HG03558 (cell line): ENCODE results near the gene STARD10.

ENCODE experiments used
- ATAC-seq: cut with Tn5 transposase; IDR thresholded peaks from one replicate; pipeline ENCODE4 v1.9.1; 2021; ENCODE audit warnings: moderate number of reproducible peaks; ENCODE audit not compliant: unreplicated experiment; ENCODE audit errors: extremely low read depth

Gene STARD10

GRCh38 chr11:72826942-72827480, 33.2 kb upstream of the STARD10 start:
- ATAC-seq = no peak

DNA sequence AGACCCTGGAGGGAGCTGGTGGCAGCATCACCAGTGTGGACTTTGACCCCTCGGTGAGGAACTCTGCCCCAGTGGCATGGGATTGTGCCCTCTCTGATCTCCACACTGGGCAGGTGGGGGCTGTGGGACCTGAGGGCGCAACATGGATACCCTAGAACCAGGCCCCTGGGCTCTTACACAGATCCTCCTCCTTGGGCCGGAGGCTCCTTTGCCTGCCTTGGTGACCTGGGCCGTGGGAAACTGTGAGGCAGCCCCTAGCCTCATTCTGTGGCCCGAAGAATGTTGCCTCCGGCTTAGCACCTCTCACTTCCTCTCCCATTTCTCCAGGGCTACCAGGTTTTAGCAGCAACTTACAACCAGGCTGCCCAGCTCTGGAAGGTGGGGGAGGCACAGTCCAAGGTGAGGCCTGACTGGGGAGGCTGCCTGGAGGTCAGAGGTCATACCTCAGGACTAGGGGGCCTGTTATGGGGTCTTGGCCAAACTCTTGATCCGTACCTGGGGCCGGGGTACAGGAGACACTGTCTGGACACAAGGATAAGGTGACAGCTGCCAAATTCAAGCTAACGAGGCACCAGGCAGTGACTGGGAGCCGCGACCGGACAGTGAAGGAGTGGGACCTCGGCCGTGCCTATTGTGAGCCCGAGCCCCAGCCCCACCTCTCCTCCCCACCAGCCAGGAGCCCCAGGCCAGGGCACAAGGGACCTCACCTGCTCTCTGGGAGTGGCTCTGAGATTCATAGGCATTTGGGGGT, 32.5 kb upstream of the STARD10 start:
- ATAC-seq = no peak

DNA sequence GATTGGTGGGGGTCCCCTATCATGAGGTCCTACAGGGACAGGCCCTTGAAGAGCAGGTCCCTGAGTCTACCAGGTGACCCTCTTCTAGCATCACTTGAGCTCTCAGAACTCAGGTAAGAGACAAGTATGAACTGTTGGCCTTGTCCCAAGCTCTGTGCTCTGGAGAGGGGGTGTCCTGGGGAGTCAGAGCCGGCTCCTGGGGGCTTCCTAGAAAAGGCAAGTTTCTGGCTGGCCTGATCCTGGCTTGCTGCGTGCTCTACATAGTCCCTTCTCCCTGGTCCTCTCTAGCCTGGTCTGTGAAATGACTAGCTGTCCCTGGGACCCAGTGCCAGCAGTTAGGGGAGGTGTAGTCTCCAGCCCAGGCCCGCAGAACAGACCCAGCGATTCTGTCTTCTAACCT, 31.8 kb upstream of the STARD10 start:
- no peak for ATAC-seq

DNA sequence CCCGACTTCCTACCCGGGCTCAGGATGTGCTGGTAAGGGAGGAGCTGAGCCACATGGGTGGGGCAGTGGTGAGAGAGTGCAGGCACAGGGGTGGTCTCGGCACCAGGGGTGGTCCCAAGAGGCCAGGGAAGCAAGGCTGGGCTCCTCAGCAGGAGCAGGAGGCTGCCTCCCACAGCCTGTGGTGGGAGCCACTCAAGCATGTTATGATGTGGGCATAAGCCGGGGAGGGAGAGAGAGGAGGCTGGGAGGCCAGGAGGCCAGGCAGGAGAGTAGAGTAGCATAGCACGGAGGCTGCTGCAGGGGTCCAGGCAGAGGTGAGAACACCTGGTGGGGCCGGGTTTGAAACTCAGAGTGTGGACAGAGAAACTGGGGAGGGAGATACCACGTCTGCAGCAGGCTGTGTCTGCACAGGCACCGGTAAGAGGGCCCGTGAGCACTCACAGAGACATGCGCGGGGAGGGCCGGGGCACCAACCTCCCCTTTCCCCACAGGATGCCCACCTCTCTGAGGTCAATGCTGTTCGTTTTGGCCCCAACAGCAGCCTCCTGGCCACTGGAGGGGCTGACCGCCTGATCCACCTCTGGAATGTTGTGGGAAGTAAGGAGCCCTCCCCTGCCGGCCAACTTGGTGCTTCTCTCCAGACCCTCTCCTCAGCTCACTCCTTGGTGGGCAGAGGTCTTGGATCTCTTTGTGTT, 31.1 kb upstream of the STARD10 start:
- no peak for ATAC-seq

GRCh38 chr11:72824020-72824419, 30.2 kb upstream of the STARD10 start:
- no peak for ATAC-seq

- no peak for ATAC-seq
Measured at GRCh38 chr11:72823105-72823804, 29.4 kb upstream of the STARD10 start.

- ATAC-seq = peak; percentile 43
Measured at GRCh38 chr11:72821920-72822799, 28.3 kb upstream of the STARD10 start.

DNA sequence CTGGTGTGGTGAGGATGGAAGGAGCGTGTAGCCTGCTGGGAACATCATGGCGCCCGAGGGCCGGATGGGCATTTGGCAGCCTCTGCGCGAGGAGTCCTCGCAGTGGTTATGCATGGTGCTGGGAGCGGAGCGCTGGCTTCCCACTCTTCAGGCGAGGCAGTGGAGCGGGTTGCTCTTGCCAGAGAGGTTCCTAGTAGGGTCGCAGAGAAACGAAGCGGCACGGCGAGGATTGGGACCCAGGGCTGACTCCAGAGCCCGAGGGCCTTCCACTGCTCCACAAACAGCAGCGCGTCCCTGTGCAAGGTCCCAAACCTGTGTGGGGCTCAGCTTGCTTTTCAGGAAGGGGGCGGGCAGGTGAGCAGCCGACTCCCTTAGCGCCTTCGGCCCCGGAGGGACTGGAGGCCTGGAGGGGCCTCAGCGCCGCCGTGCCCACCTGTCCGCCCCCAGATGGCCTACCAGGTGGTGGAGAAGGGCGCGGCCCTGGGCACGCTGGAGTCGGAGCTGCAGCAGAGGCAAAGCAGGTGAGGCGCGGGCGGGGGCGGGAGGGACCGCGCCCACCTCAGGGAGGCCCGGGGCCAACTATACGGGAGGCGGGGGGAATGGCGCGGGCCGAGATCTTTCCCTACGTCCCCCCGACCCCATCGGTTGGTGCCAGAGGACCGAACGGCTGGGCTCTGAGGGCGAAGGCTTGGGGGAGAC, 27.5 kb upstream of the STARD10 start:
- no peak for ATAC-seq

GRCh38 chr11:72820439-72821139, 26.7 kb upstream of the STARD10 start:
- no peak for ATAC-seq

- no peak for ATAC-seq
Measured at GRCh38 chr11:72818971-72819370, 25.1 kb upstream of the STARD10 start.

GRCh38 chr11:72817966-72818365, 24.1 kb upstream of the STARD10 start:
- ATAC-seq = no peak

DNA sequence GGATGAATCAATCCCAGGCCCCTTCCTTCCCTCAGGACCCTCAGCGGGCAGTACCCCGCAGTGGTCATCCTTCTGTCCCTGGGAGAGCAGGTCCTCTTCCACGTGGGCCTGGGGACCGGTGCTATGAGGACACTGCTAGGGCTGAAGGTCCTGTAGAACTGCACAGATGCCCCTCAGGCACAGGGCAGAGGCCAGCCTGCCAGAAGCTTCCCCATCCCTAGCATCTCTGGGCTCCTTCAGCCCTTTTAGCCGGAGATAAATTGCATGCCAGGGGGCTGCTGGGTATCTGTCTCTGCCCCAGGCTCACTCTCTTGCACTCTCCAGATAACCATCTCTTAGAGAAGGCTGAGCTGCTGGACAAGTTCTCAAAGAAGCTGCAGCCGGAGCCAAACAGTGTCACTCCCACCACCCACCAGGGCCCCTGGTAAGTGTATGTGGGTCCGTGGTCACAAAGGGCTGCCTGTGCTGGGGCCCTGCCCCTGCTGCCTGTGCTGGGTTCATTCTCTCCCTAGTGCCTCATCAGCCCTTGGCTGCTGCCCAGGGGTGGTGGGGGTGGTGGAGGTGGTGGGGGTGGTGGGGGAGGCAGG, 22.6 kb upstream of the STARD10 start:
- no peak for ATAC-seq

GRCh38 chr11:72815110-72815618, 21.3 kb upstream of the STARD10 start:
- ATAC-seq = no peak

DNA sequence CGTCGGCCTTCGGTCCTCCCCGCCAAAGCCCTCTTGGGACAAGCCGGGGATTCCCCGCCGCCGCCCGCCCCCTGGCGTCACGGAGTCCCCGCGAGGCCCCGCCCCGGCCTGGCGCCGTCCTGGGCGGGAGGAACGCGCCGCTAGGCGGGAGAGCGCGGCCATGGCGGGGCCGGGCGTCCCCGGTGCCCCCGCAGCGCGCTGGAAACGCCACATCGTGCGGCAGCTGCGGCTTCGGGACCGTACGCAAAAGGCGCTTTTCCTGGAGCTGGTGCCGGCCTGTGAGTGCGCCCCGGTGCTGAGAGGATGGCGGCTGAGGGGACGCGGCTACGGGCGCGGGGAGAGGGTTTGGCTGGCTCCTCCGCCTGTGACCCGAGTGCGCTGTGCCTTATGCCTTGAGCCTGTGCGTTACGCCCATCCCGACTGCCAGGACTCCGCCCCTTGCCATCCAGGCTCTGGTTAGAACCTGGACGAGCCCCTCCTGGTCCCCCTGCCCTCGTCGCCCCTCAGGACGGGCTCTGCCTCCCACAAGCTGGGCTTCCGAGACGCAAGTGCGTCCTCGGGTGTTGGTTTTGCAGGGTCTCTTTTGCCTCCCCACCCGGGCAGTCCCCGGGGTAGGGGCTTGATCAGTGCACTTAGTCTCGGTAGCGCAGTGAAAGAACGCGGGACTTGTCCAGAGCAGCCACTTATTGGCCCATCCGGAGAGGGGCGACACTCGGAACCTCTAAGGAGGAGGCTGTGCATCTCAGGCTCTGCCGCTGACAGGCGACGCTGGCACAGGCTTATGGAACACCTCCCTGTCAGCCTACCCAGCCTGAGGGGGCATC, 20.7 kb upstream of the STARD10 start, which contains the start of gene ATG16L2:
Gene ATG16L2, plus strand, starts transcription at position 126 of the 824 bp plus-strand sequence. Its CDS starts 35 bp downstream, at position 161.
- ATAC-seq = no peak

DNA sequence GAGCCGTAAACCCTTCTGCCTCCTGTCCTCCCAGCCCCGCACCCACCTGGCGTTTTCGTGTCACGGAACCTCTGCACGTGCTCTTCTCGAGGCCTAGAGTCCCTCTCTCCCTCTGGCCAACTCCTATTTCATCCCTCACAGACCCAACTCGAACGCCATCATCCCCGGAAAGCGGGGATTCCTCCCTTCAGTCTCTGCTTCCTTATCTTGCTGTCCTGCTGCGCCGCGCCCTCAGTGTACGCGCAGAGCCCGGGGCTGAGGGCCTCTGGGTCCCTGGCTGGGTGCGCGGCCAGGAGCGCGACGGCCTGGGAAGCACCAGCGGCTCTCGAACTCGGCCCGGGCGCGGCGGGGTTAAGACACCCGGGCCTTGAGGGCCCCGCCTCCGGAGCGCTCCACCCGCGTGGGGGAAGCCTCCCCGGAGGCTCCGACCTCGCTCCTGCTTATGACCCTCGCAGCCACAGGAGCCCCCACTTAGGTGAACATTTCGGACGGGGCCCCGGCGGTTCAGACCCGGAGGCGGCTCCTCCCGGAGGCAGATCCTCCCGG, 20.0 kb upstream of the STARD10 start:
- ATAC-seq = no peak

GRCh38 chr11:72812967-72813739, 19.3 kb upstream of the STARD10 start:
- no peak for ATAC-seq
